SH-SY5Y (cell line): ENCODE results near the gene PDLIM1.

Experiments
- GATA2 ChIP-seq: IDR thresholded peaks from 2 replicates; pipeline ENCODE4 v1.6.1; 2011; ENCODE audit warnings: mild to moderate bottlenecking, low read depth, low read length
- GATA3 ChIP-seq: IDR thresholded peaks from 2 replicates; pipeline ENCODE4 v1.6.1; 2011; ENCODE audit warnings: low read depth, mild to moderate bottlenecking, low read length, moderate library complexity

GRCh38 chr10:95334805-95335144 is 44.0 kb upstream of the PDLIM1 start:
- TF ChIP-seq GATA2 (no peak), GATA3 (no peak)
